K562 (cell line): ENCODE measurements around the gene MRPL3. TPM values are rescaled to one million over a fixed set of nuclear protein-coding genes. Genes with fewer than 3 reads are reported as not detected.

Experiments used
- ATAC-seq: fragments of 200-7000 bp; cut with Tn5 transposase; 3 replicates; pipeline ENCODE4 v1.9.1; 2020; ENCODE audit warnings: moderate library complexity
- BruUV-seq: library from RNA; stranded (reverse); fragments of 400-500 nt; replicated peaks from 2 replicates; lab custom pipeline; 2021; lab: Mats Ljungman, UMichigan
- CTCF ChIA-PET: fragments of 300-600 bp; formaldehyde crosslinking; extraction: SDS; loops from one replicate; lab custom pipeline; 2021; ENCODE audit warnings: low intra/inter-chr PET ratio; lab: Yijun Ruan, JAX
- POLR2A ChIA-PET: fragments of 300-600, 350-650 bp; sonication (Branson Sonifier 250); formaldehyde crosslinking; extraction: SDS; loops from one replicate; lab custom pipeline; 2021; ENCODE audit warnings: antibody characterized with exemption, inconsistent platforms; lab: Yijun Ruan, JAX
- DNase-seq, 4 experiments: peaks; one replicate each; pipeline versions ENCODE4 v3.0.0 to v3.0.0-alpha.2; 2011 to 2018; ENCODE audit warnings: low spot score in 3 of 4, mixed read lengths in 3 of 4; ENCODE audit errors: extremely low read depth in 1 of 4
- FAIRE-seq: peaks from 2 replicates; lab custom pipeline; 2011; peaks lifted over from hg19 to GRCh38; lab: Jason Lieb, UNC
- H2AFZ ChIP-seq: 2 replicates; pipeline ENCODE4 v1.6.0; 2011; ENCODE audit warnings: low read depth, low read length, control low read depth, inconsistent platforms
- H3K27ac ChIP-seq: fragments of 200-600 bp; 3 replicates; pipeline ENCODE4 v1.8.0; 2011; ENCODE audit warnings: low read depth, mild to moderate bottlenecking, control low read depth, inconsistent platforms, low read length, moderate library complexity, mixed read lengths; ENCODE audit errors: extremely low read depth
- H3K27me3 ChIP-seq, 2 experiments: fragments of 300-600 bp in 1 of 2; 2 replicates in 1 of 2; 3 replicates in 1 of 2; pipeline versions ENCODE4 v1.6.0 to v1.8.0; 2011; ENCODE audit warnings: inconsistent platforms in 2 of 2, low read length in 2 of 2, mild to moderate bottlenecking in 1 of 2, mixed read lengths in 1 of 2, moderate library complexity in 1 of 2; ENCODE audit not compliant: control insufficient read depth in 2 of 2, insufficient read depth in 2 of 2
- H3K36me3 ChIP-seq: fragments of 300-600 bp; 3 replicates; pipeline ENCODE4 v1.8.0; 2011; ENCODE audit warnings: mild to moderate bottlenecking, low read length, inconsistent platforms; ENCODE audit not compliant: control insufficient read depth, insufficient read depth
- H3K4me1 ChIP-seq, 2 experiments: fragments of 200-600 bp in 1 of 2; replicated peaks in 1 of 2; 2 replicates in 1 of 2; 3 replicates in 1 of 2; pipeline versions ENCODE4 v1.5.1 to v1.8.0; 2011; ENCODE audit warnings: inconsistent platforms in 2 of 2, low read length in 2 of 2, mild to moderate bottlenecking in 1 of 2, mixed read lengths in 1 of 2, moderate library complexity in 1 of 2; ENCODE audit not compliant: control insufficient read depth in 2 of 2, insufficient read depth in 2 of 2
- H3K4me2 ChIP-seq: 2 replicates; pipeline ENCODE4 v1.6.1; 2011; ENCODE audit warnings: low read length, control low read depth, inconsistent platforms, mixed read lengths; ENCODE audit not compliant: insufficient read depth
- H3K4me3 ChIP-seq: fragments of 200-600 bp; sonication (generic), shearing (Covaris generic); 2 replicates; pipeline ENCODE4 v1.5.1; 2016; ENCODE audit warnings: control low read depth, inconsistent platforms
- H3K79me2 ChIP-seq: fragments of 200-600 bp; 3 replicates; pipeline ENCODE4 v1.8.0; 2011; ENCODE audit warnings: low read length, inconsistent platforms; ENCODE audit not compliant: control insufficient read depth, insufficient read depth
- H3K9ac ChIP-seq, 2 experiments: 2 replicates each; pipeline versions ENCODE4 v1.6.0 to v1.6.1; 2011; ENCODE audit warnings: low read depth in 2 of 2, low read length in 2 of 2, control low read depth in 1 of 2, inconsistent platforms in 1 of 2, mild to moderate bottlenecking in 1 of 2, mixed read lengths in 1 of 2; ENCODE audit not compliant: insufficient read depth in 1 of 2
- H3K9me1 ChIP-seq: one replicate; pipeline ENCODE4 v1.6.0; 2011; ENCODE audit warnings: inconsistent platforms, mild to moderate bottlenecking, low read length, moderate library complexity; ENCODE audit not compliant: control insufficient read depth, insufficient read depth
- H3K9me3 ChIP-seq: replicated peaks from 2 replicates; pipeline ENCODE4 v1.5.1; 2011; ENCODE audit warnings: low read depth, low read length, inconsistent platforms; ENCODE audit not compliant: control insufficient read depth, insufficient read depth
- H4K20me1 ChIP-seq: replicated peaks from 2 replicates; pipeline ENCODE4 v1.6.1; 2011; ENCODE audit warnings: low read length, inconsistent platforms, mixed read lengths; ENCODE audit not compliant: control insufficient read depth, insufficient read depth
- CBX1 ChIP-seq: sonication (generic); IDR thresholded peaks from 2 replicates; pipeline ENCODE4 v1.6.1; 2016; ENCODE audit warnings: antibody characterized with exemption, low read depth, mild to moderate bottlenecking
- E2F3 ChIP-seq: fragments of 250-450 bp; sonication (Bioruptor Pico); IDR thresholded peaks from 2 replicates; pipeline ENCODE4 v1.4.0; 2020; ENCODE audit warnings: mild to moderate bottlenecking
- ELF2 ChIP-seq: fragments of 250-450 bp; sonication (Bioruptor Pico); IDR thresholded peaks from 2 replicates; pipeline ENCODE4 v1.5.0; 2021; ENCODE audit warnings: mild to moderate bottlenecking
- FOXJ3 ChIP-seq: sonication (generic); formaldehyde crosslinking; IDR thresholded peaks from 2 replicates; pipeline ENCODE4 v1.4.0; 2020; ENCODE audit warnings: mild to moderate bottlenecking, missing genetic modification reagents
- GTF2A2 ChIP-seq: IDR thresholded peaks from 2 replicates; pipeline ENCODE4 v1.6.1; 2016; ENCODE audit warnings: mild to moderate bottlenecking, missing genetic modification characterization, missing compliant biosample characterization
- HMGN3 ChIP-seq: IDR thresholded peaks from 2 replicates; pipeline ENCODE4 v1.6.1; 2011; ENCODE audit warnings: borderline replicate concordance, low read depth, mild to moderate bottlenecking, mixed read lengths, low read length; ENCODE audit not compliant: insufficient read length; ENCODE audit errors: extremely low read depth
- MXI1 ChIP-seq: IDR thresholded peaks from 2 replicates; pipeline ENCODE4 v1.6.1; 2011; ENCODE audit warnings: low read depth, mild to moderate bottlenecking, improper control_type of control experiment, low read length
- MYC ChIP-seq, 2 experiments: fragments of 250-450 bp in 1 of 2; sonication (Bioruptor Pico) in 1 of 2; IDR thresholded peaks; 2 replicates each; pipeline versions ENCODE4 v1.5.1 to v1.6.1; 2012 to 2021; ENCODE audit warnings: low read depth in 2 of 2, borderline replicate concordance in 1 of 2, improper control_type of control experiment in 1 of 2, low read length in 1 of 2, mild to moderate bottlenecking in 1 of 2, moderate library complexity in 1 of 2
- NCOR1 ChIP-seq: fragments of 450-650 bp; IDR thresholded peaks from 2 replicates; pipeline ENCODE4 v1.6.1; 2016; ENCODE audit warnings: mild to moderate bottlenecking, moderate library complexity
- NFE2 ChIP-seq: IDR thresholded peaks from 2 replicates; pipeline ENCODE4 v1.6.1; 2014; ENCODE audit warnings: antibody characterized with exemption, low read depth
- PHB2 ChIP-seq: fragments of 450-650 bp; IDR thresholded peaks from 2 replicates; pipeline ENCODE4 v1.6.1; 2017; ENCODE audit warnings: low read depth
- POLR2A ChIP-seq: fragments of 450-650 bp; conservative IDR thresholded peaks from 2 replicates; pipeline ENCODE4 v1.6.1; 2016
- RNF2 ChIP-seq: sonication (generic); IDR thresholded peaks from 2 replicates; pipeline ENCODE4 v1.6.1; 2016
- TBL1XR1 ChIP-seq, 2 experiments: IDR thresholded peaks; 2 replicates each; pipeline ENCODE4 v1.6.1; 2012; ENCODE audit warnings: improper control_type of control experiment in 2 of 2, low read length in 2 of 2, mild to moderate bottlenecking in 1 of 2
- ZNF197 ChIP-seq: fragments of 200-800 bp; sonication (Bioruptor generic); IDR thresholded peaks from 2 replicates; pipeline ENCODE4 v1.6.1; 2016; ENCODE audit warnings: low read depth, missing genetic modification characterization, missing compliant biosample characterization
- ZNF589 ChIP-seq: fragments of 200-800 bp; sonication (Bioruptor generic); IDR thresholded peaks from 2 replicates; pipeline ENCODE4 v1.6.1; 2016; ENCODE audit warnings: low read depth, missing genetic modification characterization, missing compliant biosample characterization
- WGBS: fragments of 100-300 bp; shearing (Covaris generic); methylation state at CpG from one replicate; pipeline ENCODE4 v1.1.6; 2016; ENCODE audit warnings: low coverage, mixed read lengths; ENCODE audit not compliant: insufficient coverage; ENCODE audit errors: missing lambda C conversion rate; 5-methylcytosine and 5-hydroxymethylcytosine counted together
- in situ Hi-C: fragments of 300-500 bp; cut with MboI; formaldehyde crosslinking; loops from 4 replicates; pipeline ENCODE4 v1.15.0; 2018; ENCODE audit warnings: inconsistent platforms, mixed read lengths
- intact Hi-C: fragments of 100-400 bp; cut with micrococcal nuclease; formaldehyde crosslinking; loops from 2 replicates; pipeline ENCODE4 v1.14.2; 2022
- polyA plus RNA-seq, 8 experiments: library from polyadenylated mRNA; depleted of rRNA in 4 of 8; stranded (reverse) in 5 of 8; unstranded in 3 of 8; fragments of >200 nt; fragmentation: Nextera tagmentation in 2 of 8; fragmentation: Illumina TruSeq in 1 of 8; extraction: Ambion mirVana in 2 of 8; extraction: Trizol in 1 of 8; gene quantifications; 2 replicates each; pipeline versions ENCODE4 v1.2.1 to v1.2.3, GENCODE V29; 2011 to 2014; ENCODE audit warnings: inconsistent platforms in 1 of 8, missing spikeins in 1 of 8
- total RNA-seq, 7 experiments: library from RNA; depleted of rRNA in 6 of 7; stranded (reverse); fragments of >200 nt in 6 of 7; fragmentation: Illumina TruSeq in 2 of 7; extraction: Trizol in 2 of 7; gene quantifications; 2 replicates each; pipeline versions ENCODE4 v1.2.1 to v1.2.3, GENCODE V29; 2011 to 2021; ENCODE audit warnings: low replicate concordance in 1 of 7
- TF ChIP-seq, protein P1 (sequence below): sonication (generic); formaldehyde crosslinking; IDR thresholded peaks from 2 replicates; pipeline ENCODE4 v1.9.0; 2022; ENCODE audit warnings: mild to moderate bottlenecking, missing genetic modification reagents

The MRPL3 gene
- total and polyA plus RNA-seq, 9 of the 15 experiments (the other 6 are each of a cell fraction or from before 2014, with no cell fraction given) = 81.7 to 340 (median 190) TPM

DNA sequence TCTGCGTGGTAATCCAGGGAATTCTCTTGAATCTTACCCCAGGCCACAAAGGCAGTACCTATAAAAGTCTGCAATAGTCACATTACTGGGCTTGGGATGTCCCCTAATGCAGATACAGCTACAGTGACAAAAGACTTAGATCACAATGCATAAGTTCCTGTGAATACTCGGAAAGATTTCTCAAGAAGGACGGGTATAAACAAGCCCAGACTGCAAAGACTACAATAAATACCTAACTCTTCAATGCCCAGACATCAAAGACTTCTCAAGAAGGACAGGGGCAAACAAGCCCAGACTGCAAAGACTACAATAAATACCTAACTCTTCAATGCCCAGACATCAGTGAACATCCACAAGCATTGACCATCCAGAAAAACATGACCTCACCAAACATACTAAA is 70.3 kb downstream of the MRPL3 start:
- 7% methylated on average over 2 of the region's 3 CpGs for WGBS
- ATAC-seq (no peak), DNase-seq (no peak), FAIRE-seq (no peak)
- Histone ChIP-seq H4K20me1 (no peaks in the 10 kb centered on the region), H3K4me3 (no peak overlapping the region), H3K9me1 (no peaks in the 10 kb centered on the region), H3K4me1 (no peaks in the 10 kb centered on the region), H3K27ac (no peak overlapping the region), H3K79me2 (no peaks in the 10 kb centered on the region), H3K9ac (no peak overlapping the region), H3K4me2 (no peak overlapping the region), H3K27me3 (no peaks in the 10 kb centered on the region), H2AFZ (no peak overlapping the region), H3K36me3 (no peaks in the 10 kb centered on the region), H3K9me3 (no peaks in the 10 kb centered on the region)
- CTCF ChIA-PET = no interaction called here
- intact Hi-C loops (no loop called here), in situ Hi-C loops (no loop called here)
- POLR2A ChIA-PET = no interaction called here
- no TSS peak for BruUV-seq
- TF ChIP-seq RNF2 = no peak
- no peak for TF ChIP-seq MXI1
- TF ChIP-seq NFE2 = no peak
- no peak for TF ChIP-seq FOXJ3 (CRISPR knock-in tag)
- TF ChIP-seq, protein P1, sequence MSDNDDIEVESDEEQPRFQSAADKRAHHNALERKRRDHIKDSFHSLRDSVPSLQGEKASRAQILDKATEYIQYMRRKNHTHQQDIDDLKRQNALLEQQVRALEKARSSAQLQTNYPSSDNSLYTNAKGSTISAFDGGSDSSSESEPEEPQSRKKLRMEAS (CRISPR knock-in tag) = no peak
- TF ChIP-seq GTF2A2 = no peak
- no peak for TF ChIP-seq MYC (IDR thresholded peaks at IDR 0.05; ENCODE audit: low read depth, low read length)
- TF ChIP-seq MYC (CRISPR knock-in tag; IDR thresholded peaks at IDR 0.05; ENCODE audit: borderline replicate concordance, low read depth) = no peak
- TF ChIP-seq ZNF197 (CRISPR knock-in tag) = no peak
- no peak for TF ChIP-seq ELF2
- TF ChIP-seq ZNF589 (CRISPR knock-in tag) = no peak
- TF ChIP-seq CBX1 = no peak
- no peak for TF ChIP-seq PHB2
- TF ChIP-seq TBL1XR1 (IDR thresholded peaks at IDR 0.05; ENCODE audit: low read length in 2 of 2) = no peak
- TF ChIP-seq E2F3 (CRISPR knock-in tag) = no peak
- no peak for TF ChIP-seq NCOR1
- no peak for TF ChIP-seq POLR2A
- no peak for TF ChIP-seq HMGN3
